Endodermal cell (in vitro differentiated cells): ENCODE data around the gene DDX60. TPM values are rescaled to one million over a fixed set of nuclear protein-coding genes. Genes with fewer than 3 reads are reported as not detected.

Source experiments
- DNase-seq: peaks from one replicate; pipeline ENCODE4 v3.0.0-alpha.2; 2017
- H3K27ac ChIP-seq: 2 replicates; pipeline ENCODE4 v1.5.1; 2013; ENCODE audit warnings: mild to moderate bottlenecking, low read depth, low read length, moderate library complexity
- H3K27me3 ChIP-seq: 2 replicates; pipeline ENCODE4 v1.6.1; 2013; ENCODE audit warnings: mild to moderate bottlenecking, low read length, moderate library complexity; ENCODE audit not compliant: insufficient read depth, control insufficient read depth, poor library complexity, severe bottlenecking
- H3K36me3 ChIP-seq: 2 replicates; pipeline ENCODE4 v1.7.0; 2013; ENCODE audit warnings: mild to moderate bottlenecking, low read length, moderate library complexity; ENCODE audit not compliant: control insufficient read depth, insufficient read depth
- H3K4me1 ChIP-seq: one replicate; pipeline ENCODE4 v1.7.0; 2013; ENCODE audit warnings: low read length; ENCODE audit not compliant: control insufficient read depth, insufficient read depth
- H3K4me3 ChIP-seq: 2 replicates; pipeline ENCODE4 v1.5.1; 2013; ENCODE audit warnings: mild to moderate bottlenecking, low read length, moderate library complexity
- H3K9ac ChIP-seq: 2 replicates; pipeline ENCODE4 v1.6.1; 2013; ENCODE audit warnings: mild to moderate bottlenecking, low read length, moderate library complexity; ENCODE audit not compliant: poor library complexity, severe bottlenecking; ENCODE audit errors: extremely low read depth
- H3K9me3 ChIP-seq: 2 replicates; pipeline ENCODE4 v1.6.1; 2013; ENCODE audit warnings: mild to moderate bottlenecking, low read length, moderate library complexity; ENCODE audit not compliant: control insufficient read depth
- H3K27ac Mint-ChIP-seq: 2 replicates; pipeline ENCODE4 v1.8.0; 2020; ENCODE audit warnings: mixed read lengths
- H3K27me3 Mint-ChIP-seq: 2 replicates; pipeline ENCODE4 v1.8.0; 2021; ENCODE audit warnings: mild to moderate bottlenecking, mixed read lengths; ENCODE audit not compliant: insufficient read depth
- H3K36me3 Mint-ChIP-seq: 2 replicates; pipeline ENCODE4 v1.8.0; 2020; ENCODE audit warnings: low read depth, mixed read lengths
- H3K4me1 Mint-ChIP-seq: 2 replicates; pipeline ENCODE4 v1.8.0; 2020; ENCODE audit warnings: mixed read lengths
- H3K4me3 Mint-ChIP-seq: 2 replicates; pipeline ENCODE4 v1.8.0; 2020; ENCODE audit warnings: mild to moderate bottlenecking, moderate library complexity, mixed read lengths
- H3K9me3 Mint-ChIP-seq: 2 replicates; pipeline ENCODE4 v1.8.0; 2020; ENCODE audit warnings: mild to moderate bottlenecking, mixed read lengths
- WGBS, 2 experiments: methylation state at CpG; one replicate each; pipeline versions ENCODE4 v1.1.5 to v1.1.7; 2013; ENCODE audit warnings: missing lambda C conversion rate in 2 of 2, mixed read lengths in 1 of 2; ENCODE audit not compliant: insufficient coverage in 1 of 2, insufficient read length in 1 of 2; 5-methylcytosine and 5-hydroxymethylcytosine counted together
- total RNA-seq, 2 donors: library from RNA; stranded (reverse); fragmentation: NEBNext Ultra II Directional in 1 of 2; extraction: Animal tissue kit (Norgen Biotek cat#: 25700) in 1 of 2; gene quantifications; 2 replicates in 1 of 2; 3 replicates in 1 of 2; pipeline ENCODE4 v1.2.1, GENCODE V29; 2021
- TF ChIP-seq, protein P1 (sequence below): fragments of 200-600 bp; sonication (generic); conservative IDR thresholded peaks from 2 replicates; pipeline ENCODE4 v1.5.0; 2021; ENCODE audit warnings: antibody characterized with exemption, mild to moderate bottlenecking

DDX60 gene
- total RNA-seq, 2 donors from 2014 or later: 1.6 to 3.1 TPM

DNA sequence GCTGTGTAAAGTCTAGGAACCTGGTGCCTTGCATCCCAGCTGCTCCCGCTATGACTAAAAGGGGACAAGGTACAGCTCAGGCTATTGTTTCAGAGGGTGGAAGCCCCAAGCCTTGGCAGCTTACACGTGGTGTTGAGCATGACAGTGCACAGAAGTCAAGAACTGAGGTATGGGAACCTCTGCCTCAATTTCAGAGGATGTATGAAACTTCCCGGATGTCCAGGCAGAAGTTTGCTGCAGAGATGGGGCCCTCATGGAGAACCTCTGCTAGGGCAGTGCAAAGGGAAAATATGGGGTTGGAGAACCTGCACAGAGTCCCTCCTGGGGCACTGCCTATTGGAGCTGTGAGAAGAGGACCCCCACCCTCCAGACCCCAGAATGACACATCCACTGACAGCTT is 76.6 kb downstream of the DDX60 start:
- Histone ChIP-seq H3K9me3 (peaks cover 25% of the 10 kb centered on the region), H3K27ac (no peak overlapping the region), H3K27me3 (no peaks in the 10 kb centered on the region), H3K9ac (no peak overlapping the region), H3K4me3 (no peak overlapping the region), H3K36me3 (no peaks in the 10 kb centered on the region), H3K4me1 (no peaks in the 10 kb centered on the region)
- 71 to 87% methylated on average over 2 to 3 of the region's 3 CpGs for WGBS, 2 experiments
- H3K27me3 Mint-ChIP-seq: no peaks in the 10 kb centered on the region
- TF ChIP-seq, protein P1, sequence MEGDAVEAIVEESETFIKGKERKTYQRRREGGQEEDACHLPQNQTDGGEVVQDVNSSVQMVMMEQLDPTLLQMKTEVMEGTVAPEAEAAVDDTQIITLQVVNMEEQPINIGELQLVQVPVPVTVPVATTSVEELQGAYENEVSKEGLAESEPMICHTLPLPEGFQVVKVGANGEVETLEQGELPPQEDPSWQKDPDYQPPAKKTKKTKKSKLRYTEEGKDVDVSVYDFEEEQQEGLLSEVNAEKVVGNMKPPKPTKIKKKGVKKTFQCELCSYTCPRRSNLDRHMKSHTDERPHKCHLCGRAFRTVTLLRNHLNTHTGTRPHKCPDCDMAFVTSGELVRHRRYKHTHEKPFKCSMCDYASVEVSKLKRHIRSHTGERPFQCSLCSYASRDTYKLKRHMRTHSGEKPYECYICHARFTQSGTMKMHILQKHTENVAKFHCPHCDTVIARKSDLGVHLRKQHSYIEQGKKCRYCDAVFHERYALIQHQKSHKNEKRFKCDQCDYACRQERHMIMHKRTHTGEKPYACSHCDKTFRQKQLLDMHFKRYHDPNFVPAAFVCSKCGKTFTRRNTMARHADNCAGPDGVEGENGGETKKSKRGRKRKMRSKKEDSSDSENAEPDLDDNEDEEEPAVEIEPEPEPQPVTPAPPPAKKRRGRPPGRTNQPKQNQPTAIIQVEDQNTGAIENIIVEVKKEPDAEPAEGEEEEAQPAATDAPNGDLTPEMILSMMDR: no peak
- peaks cover 34% of the 10 kb centered on the region for H3K9me3 Mint-ChIP-seq
- H3K36me3 Mint-ChIP-seq: peaks cover 4% of the 10 kb centered on the region
- no peak for DNase-seq
- no peaks in the 10 kb centered on the region for H3K4me1 Mint-ChIP-seq
- no peak overlapping the region for H3K27ac Mint-ChIP-seq
- no peak overlapping the region for H3K4me3 Mint-ChIP-seq

DNA sequence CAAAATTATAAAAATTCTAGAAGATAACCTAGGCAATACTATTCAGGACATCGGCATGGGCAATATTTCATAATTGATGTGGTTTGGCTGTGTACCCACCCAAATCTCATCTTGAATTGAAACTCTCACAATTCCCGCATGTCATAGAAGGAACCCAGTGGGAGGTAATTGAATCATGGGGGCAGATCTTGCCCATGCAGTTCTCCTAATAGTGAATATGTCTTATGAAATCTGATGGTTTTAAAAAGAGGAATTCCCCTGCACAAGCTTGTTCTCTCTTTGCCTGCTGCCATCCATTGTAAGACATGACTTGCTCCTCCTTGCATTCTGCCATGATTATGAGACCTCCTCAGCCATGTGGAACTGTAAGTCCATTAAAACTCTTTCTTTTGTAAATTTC is 77.7 kb downstream of the DDX60 start:
- H3K27ac Mint-ChIP-seq: no peak overlapping the region
- 96 to 100% methylated on average over 2 of the region's 2 CpGs for WGBS, 2 experiments

DNA sequence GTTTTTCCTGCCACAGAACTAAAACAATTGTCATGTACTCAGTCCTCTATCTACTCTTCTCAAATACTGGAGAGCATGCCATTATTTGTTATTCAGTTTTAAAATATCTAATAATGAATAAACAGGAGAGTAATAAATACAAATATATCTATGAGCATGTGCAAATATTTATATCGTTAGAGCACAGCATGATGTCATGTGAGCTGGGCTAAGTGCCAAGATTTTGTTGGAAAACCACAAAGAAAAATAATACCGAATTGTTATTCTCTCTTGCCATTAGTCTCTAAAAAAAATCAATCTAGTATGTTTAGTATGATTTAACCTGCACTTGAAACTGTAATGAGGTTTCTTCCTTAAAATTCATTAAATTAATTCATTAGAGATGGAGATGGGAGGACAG is 97.3 kb downstream of the DDX60 start:
- Histone ChIP-seq H3K4me1 (no peaks in the 10 kb centered on the region), H3K9me3 (no peaks in the 10 kb centered on the region), H3K27me3 (no peaks in the 10 kb centered on the region), H3K9ac (no peak overlapping the region), H3K27ac (no peak overlapping the region), H3K4me3 (no peak overlapping the region), H3K36me3 (no peaks in the 10 kb centered on the region)
- Mint-ChIP-seq H3K4me1 (no peaks in the 10 kb centered on the region), H3K27ac (no peak overlapping the region), H3K27me3 (no peaks in the 10 kb centered on the region), H3K4me3 (no peak overlapping the region), H3K9me3 (peaks cover 4% of the 10 kb centered on the region), H3K36me3 (no peaks in the 10 kb centered on the region)
- no peak for DNase-seq
- 96% methylated on average over 2 of the region's 2 CpGs; no CpG with 5 or more reads in 1 of the 2 experiments for WGBS, 2 experiments
- TF ChIP-seq, protein P1: no peak

More for the DNA sequence above, 77.7 kb downstream of the DDX60 start:
- peaks cover 34% of the 10 kb centered on the region for H3K9me3 Mint-ChIP-seq
- H3K27me3 Mint-ChIP-seq: no peaks in the 10 kb centered on the region
- H3K4me1 ChIP-seq: no peaks in the 10 kb centered on the region
- H3K36me3 Mint-ChIP-seq: peaks cover 4% of the 10 kb centered on the region
- DNase-seq: no peak
- no peak overlapping the region for H3K4me3 ChIP-seq
- TF ChIP-seq, protein P1: no peak
- peaks cover 25% of the 10 kb centered on the region for H3K9me3 ChIP-seq
- no peaks in the 10 kb centered on the region for H3K36me3 ChIP-seq
- H3K9ac ChIP-seq: no peak overlapping the region
- H3K27ac ChIP-seq: no peak overlapping the region
- H3K4me3 Mint-ChIP-seq: no peak overlapping the region
- no peaks in the 10 kb centered on the region for H3K27me3 ChIP-seq
- H3K4me1 Mint-ChIP-seq: no peaks in the 10 kb centered on the region
